Prostate gland (tissue), 2 donors: Measurements from ENCODE around the gene PAPLN. TPM values are rescaled to one million over a fixed set of nuclear protein-coding genes. Genes with fewer than 3 reads are reported as not detected.
A peak's percentile ranks its signal among the peaks of the same experiment; 100 is the strongest.

Source experiments
- DNase-seq: peaks from one replicate; pipeline ENCODE4 v3.0.0-alpha.2; 2019; ENCODE audit warnings: low spot score
- H3K27ac ChIP-seq, 2 donors: fragments of 200-600 bp; sonication (generic); 2 replicates each; pipeline ENCODE4 v1.5.1; 2017 to 2019
- H3K27me3 ChIP-seq: fragments of 200-600 bp; sonication (generic); replicated peaks from 2 replicates; pipeline ENCODE4 v1.5.1; 2019; ENCODE audit not compliant: insufficient read depth
- H3K36me3 ChIP-seq, 2 donors: fragments of 200-600 bp; sonication (generic); 1 replicate in 1 of 2; 2 replicates in 1 of 2; pipeline versions ENCODE4 v1.5.1 to v1.8.1; 2017 to 2019
- H3K4me1 ChIP-seq: fragments of 200-600 bp; sonication (generic); replicated peaks from 2 replicates; pipeline ENCODE4 v1.5.1; 2019
- H3K4me3 ChIP-seq, 2 donors: fragments of 200-600 bp; sonication (generic); 2 replicates each; pipeline ENCODE4 v1.5.1; 2017 to 2019
- H3K9me3 ChIP-seq: fragments of 200-600 bp; sonication (generic); 2 replicates; pipeline ENCODE4 v1.5.1; 2017
- POLR2A ChIP-seq: fragments of 450-650 bp; IDR thresholded peaks from one replicate; pipeline ENCODE4 v1.6.1; 2016; ENCODE audit warnings: antibody characterized with exemption, mild to moderate bottlenecking
- POLR2AphosphoS5 ChIP-seq: sonication (generic); formaldehyde crosslinking; IDR thresholded peaks from one replicate; pipeline ENCODE4 v1.6.1; 2017; ENCODE audit warnings: antibody characterized with exemption
- WGBS: methylation state at CpG from one replicate; pipeline ENCODE4 v1.1.5; 2018; 5-methylcytosine and 5-hydroxymethylcytosine counted together
- intact Hi-C: fragments of 100-400 bp; cut with DNase I; formaldehyde crosslinking; loops from one replicate; pipeline ENCODE4 v1.14.2; 2022
- total RNA-seq, 2 donors: library from RNA; depleted of rRNA; stranded (reverse); fragments of >200 nt; gene quantifications; one replicate each; pipeline ENCODE4 v1.1.0, GENCODE V29; 2016
- TF ChIP-seq, protein P1 (sequence below), 4 experiments: fragments of 200-600 bp in 2 of 4; fragments of 450-650 bp in 2 of 4; sonication (generic) in 2 of 4; IDR thresholded peaks; 1 replicate in 3 of 4; 2 replicates in 1 of 4; pipeline ENCODE4 v1.5.1; 2016 to 2019; ENCODE audit warnings: antibody characterized with exemption in 4 of 4, mild to moderate bottlenecking in 2 of 4, moderate library complexity in 2 of 4

PAPLN gene
- total RNA-seq, 2 donors from 2014 or later, result 10.7 to 33.1 TPM

DNA sequence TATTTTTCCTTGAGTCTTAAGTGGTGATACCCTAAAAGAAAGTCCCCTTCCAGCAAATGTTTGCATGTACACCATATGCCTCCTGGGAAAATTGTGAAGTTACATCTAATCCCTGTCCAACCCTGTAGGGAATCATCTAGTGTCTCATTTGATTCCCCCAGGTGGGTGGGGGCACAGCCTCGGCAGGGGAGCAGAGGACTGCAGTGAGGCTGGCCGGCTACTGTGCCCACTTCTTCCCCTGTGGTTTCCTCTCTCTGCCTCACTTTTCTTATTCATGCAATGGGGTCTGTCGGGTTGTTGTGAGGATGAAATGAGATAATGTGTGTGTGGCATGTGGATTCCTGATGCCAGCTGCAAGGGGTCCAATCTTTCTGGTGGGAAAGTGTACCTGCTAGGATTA, 6.0 kb downstream of the PAPLN start:
- TF ChIP-seq, protein P1, sequence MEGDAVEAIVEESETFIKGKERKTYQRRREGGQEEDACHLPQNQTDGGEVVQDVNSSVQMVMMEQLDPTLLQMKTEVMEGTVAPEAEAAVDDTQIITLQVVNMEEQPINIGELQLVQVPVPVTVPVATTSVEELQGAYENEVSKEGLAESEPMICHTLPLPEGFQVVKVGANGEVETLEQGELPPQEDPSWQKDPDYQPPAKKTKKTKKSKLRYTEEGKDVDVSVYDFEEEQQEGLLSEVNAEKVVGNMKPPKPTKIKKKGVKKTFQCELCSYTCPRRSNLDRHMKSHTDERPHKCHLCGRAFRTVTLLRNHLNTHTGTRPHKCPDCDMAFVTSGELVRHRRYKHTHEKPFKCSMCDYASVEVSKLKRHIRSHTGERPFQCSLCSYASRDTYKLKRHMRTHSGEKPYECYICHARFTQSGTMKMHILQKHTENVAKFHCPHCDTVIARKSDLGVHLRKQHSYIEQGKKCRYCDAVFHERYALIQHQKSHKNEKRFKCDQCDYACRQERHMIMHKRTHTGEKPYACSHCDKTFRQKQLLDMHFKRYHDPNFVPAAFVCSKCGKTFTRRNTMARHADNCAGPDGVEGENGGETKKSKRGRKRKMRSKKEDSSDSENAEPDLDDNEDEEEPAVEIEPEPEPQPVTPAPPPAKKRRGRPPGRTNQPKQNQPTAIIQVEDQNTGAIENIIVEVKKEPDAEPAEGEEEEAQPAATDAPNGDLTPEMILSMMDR (IDR thresholded peaks at IDR 0.05), result no peak
- TF ChIP-seq POLR2A (no peak), POLR2AphosphoS5 (no peak)
- Histone ChIP-seq H3K4me3 (no peak overlapping the region), H3K27me3 (no peaks in the 10 kb centered on the region), H3K36me3 (no peaks in the 10 kb centered on the region), H3K9me3 (no peaks in the 10 kb centered on the region), H3K4me1 (peaks cover 8% of the 10 kb centered on the region), H3K27ac (no peak overlapping the region)
- intact Hi-C loops, result no loop called here
- no peak for DNase-seq
- 93% methylated on average over 3 of the region's 3 CpGs for WGBS

DNA sequence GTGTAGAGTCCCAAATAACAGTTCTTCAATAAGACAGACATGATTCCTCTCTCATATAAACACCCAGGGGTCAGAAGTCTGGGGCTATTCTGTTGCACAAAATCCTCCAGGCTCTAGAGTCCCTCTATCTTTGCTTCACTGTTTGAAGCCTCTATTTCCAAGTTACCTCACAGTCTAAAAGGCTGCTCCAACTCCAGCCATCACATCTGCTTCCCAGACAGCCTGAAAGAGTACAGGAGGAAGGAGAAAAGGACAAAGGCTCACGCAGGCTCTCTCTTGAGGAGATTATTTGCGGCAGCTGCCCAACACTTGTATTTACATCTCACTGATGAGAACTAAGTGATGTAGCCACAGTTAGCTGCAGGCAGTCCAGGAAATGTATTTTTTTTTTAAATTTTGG, 6.4 kb downstream of the PAPLN start:
- H3K9me3 ChIP-seq, result no peaks in the 10 kb centered on the region
- no peaks in the 10 kb centered on the region for H3K27me3 ChIP-seq
- H3K4me3 ChIP-seq, result no peak overlapping the region
- no peaks in the 10 kb centered on the region for H3K36me3 ChIP-seq
- TF ChIP-seq POLR2A, result no peak
- TF ChIP-seq POLR2AphosphoS5, result no peak
- TF ChIP-seq, protein P1 (IDR thresholded peaks at IDR 0.05), result no peak
- no peak overlapping the region for H3K27ac ChIP-seq
- H3K4me1 ChIP-seq, result peaks cover 4% of the 10 kb centered on the region
- no peak for DNase-seq
- intact Hi-C loops, result no loop called here
- WGBS, result 97% methylated on average over 2 of the region's 2 CpGs

DNA sequence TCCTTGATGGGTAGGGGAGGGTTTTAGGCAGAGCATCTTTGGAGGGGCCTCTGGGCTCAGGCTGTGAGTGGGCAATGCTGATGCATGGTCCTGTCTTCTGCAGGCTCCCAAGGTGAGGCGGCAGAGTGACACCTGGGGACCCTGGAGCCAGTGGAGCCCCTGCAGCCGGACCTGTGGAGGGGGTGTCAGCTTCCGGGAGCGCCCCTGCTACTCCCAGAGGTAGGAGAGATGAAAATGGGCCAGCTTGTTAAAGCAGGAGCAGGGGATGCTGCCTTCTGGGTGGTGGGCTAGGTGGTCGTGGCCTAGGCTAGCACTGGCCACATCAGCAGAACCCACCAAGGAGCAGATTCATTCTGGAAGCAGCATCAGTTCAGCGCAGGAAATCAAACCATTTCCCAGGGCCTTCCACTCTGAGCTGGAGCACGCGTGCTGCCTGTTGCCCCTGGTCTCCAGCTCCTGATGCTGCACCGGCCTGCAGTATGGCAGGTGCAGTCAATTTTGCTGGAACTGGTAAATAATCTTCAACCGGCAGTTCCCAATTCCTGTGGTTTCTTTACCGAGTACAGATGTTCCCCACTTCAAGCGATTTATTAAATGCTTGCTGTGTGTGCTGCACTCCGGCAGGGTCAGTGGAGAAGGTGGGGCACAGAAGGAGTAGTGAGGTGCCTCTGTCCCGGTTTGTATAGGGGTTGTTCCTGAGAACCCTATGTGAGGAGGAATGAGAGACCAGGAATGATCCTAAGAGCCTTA, 7.4 kb downstream of the PAPLN start:
- intact Hi-C loops, result no loop called here
- no peak overlapping the region for H3K4me3 ChIP-seq
- DNase-seq, result no peak
- H3K9me3 ChIP-seq, result no peaks in the 10 kb centered on the region
- no peaks in the 10 kb centered on the region for H3K4me1 ChIP-seq
- H3K27me3 ChIP-seq, result no peaks in the 10 kb centered on the region
- no peaks in the 10 kb centered on the region for H3K36me3 ChIP-seq
- TF ChIP-seq POLR2A, result no peak
- TF ChIP-seq, protein P1 (IDR thresholded peaks at IDR 0.05), result no peak
- TF ChIP-seq POLR2AphosphoS5, result no peak
- H3K27ac ChIP-seq, result no peak overlapping the region
- WGBS, result 89% methylated on average over 14 of the region's 14 CpGs

DNA sequence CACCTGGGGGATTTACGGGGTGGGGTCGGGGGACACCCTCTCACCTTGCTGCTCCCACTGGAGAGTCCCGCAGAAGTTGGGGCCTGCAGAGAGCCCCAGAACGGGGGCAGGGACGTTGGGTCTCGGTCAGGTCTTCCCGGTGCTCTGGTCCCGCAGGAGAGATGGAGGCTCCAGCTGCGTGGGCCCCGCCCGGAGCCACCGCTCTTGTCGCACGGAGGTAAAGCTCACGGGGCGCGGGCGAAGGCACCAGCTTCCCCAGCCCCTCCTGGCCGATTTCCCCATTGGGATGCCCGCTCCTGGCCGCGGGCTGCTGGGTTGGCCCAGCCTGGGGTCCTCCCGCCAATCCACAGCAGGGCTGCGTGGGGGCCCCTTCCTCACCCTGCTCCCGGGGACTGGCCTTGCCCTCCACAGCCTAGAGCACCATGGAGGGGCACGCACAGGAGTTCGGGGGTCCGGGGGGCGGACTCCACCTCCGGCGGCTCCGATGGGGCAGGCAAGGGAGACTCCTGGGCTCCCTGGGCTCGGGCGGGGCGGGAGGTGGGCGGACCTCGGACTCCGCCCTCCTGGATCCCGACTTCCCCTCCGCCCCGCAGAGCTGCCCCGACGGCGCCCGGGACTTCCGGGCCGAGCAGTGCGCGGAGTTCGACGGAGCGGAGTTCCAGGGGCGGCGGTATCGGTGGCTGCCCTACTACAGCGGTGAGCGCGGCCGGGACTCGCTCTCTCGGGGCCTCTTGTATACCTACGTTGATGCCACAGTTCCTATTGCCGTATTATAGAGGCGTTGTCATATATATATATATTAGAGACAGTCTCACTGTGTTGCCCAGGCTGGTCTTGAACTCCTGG, 8.4 kb downstream of the PAPLN start:
- no peak for DNase-seq
- intact Hi-C loops, result no loop called here
- TF ChIP-seq POLR2A (no peak), POLR2AphosphoS5 (no peak)
- TF ChIP-seq, protein P1 (IDR thresholded peaks at IDR 0.05), result no peak
- 19% methylated on average over 50 of the region's 64 CpGs for WGBS
- no peaks in the 10 kb centered on the region for H3K36me3 ChIP-seq
- H3K4me3 ChIP-seq, result peak overlapping the region; percentile 29 to 39
- H3K9me3 ChIP-seq, result no peaks in the 10 kb centered on the region
- no peaks in the 10 kb centered on the region for H3K4me1 ChIP-seq
- no peak overlapping the region for H3K27ac ChIP-seq
- H3K27me3 ChIP-seq, result no peaks in the 10 kb centered on the region
